Hematopoietic multipotent progenitor cell treated with erythropoietin and hydrocortisone succinate and interleukin-3 and kit ligand, for 15 days (in vitro differentiated cells): ENCODE measurements around the gene CARD19.
A peak's percentile ranks its signal among the peaks of the same experiment; 100 is the strongest.

Experiments used
- DNase-seq: peaks from one replicate; pipeline ENCODE4 v3.0.0-alpha.2; 2015; ENCODE audit warnings: low spot score

The CARD19 gene

GRCh38 chr9:93064392-93065134, 31.5 kb upstream of the CARD19 start:
- DNase-seq, result no peak

- DNase-seq, result no peak
Measured at GRCh38 chr9:93065135-93065720, 30.8 kb upstream of the CARD19 start.

- no peak for DNase-seq
Measured at GRCh38 chr9:93066978-93067603, 28.9 kb upstream of the CARD19 start.

- no peak for DNase-seq
Measured at GRCh38 chr9:93068956-93069355, 27.1 kb upstream of the CARD19 start.

GRCh38 chr9:93071464-93071863, 24.6 kb upstream of the CARD19 start:
- peak; percentile 83 for DNase-seq

- no peak for DNase-seq
Measured at GRCh38 chr9:93072383-93072795, 23.6 kb upstream of the CARD19 start.

- DNase-seq, result no peak
Measured at GRCh38 chr9:93076101-93076791, 19.8 kb upstream of the CARD19 start.

GRCh38 chr9:93076792-93077128, 19.3 kb upstream of the CARD19 start:
- no peak for DNase-seq

GRCh38 chr9:93077367-93077766, 18.6 kb upstream of the CARD19 start:
- DNase-seq, result no peak

GRCh38 chr9:93077811-93078210, 18.2 kb upstream of the CARD19 start:
- DNase-seq, result no peak

GRCh38 chr9:93079371-93079770, 16.6 kb upstream of the CARD19 start:
- DNase-seq, result no peak

GRCh38 chr9:93080406-93080805, 15.6 kb upstream of the CARD19 start:
- no peak for DNase-seq

- no peak for DNase-seq
Measured at GRCh38 chr9:93081081-93081529, 14.9 kb upstream of the CARD19 start.

- DNase-seq, result no peak
Measured at GRCh38 chr9:93081931-93082330, 14.1 kb upstream of the CARD19 start.

- DNase-seq, result no peak
Measured at GRCh38 chr9:93082841-93083411, 13.1 kb upstream of the CARD19 start.

GRCh38 chr9:93083592-93084470, 12.2 kb upstream of the CARD19 start:
- no peak for DNase-seq

GRCh38 chr9:93084471-93084881, 11.5 kb upstream of the CARD19 start:
- DNase-seq, result no peak

- DNase-seq, result no peak
Measured at GRCh38 chr9:93085676-93086075, 10.3 kb upstream of the CARD19 start.

- DNase-seq, result no peak
Measured at GRCh38 chr9:93086447-93087224, 9.4 kb upstream of the CARD19 start.

- DNase-seq, result no peak
Measured at GRCh38 chr9:93087971-93088655, 7.9 kb upstream of the CARD19 start.
